GM19397 (cell line): ENCODE results near the gene WDR47.

Experiments used
- ATAC-seq: cut with Tn5 transposase; IDR thresholded peaks from one replicate; pipeline ENCODE4 v1.9.1; 2021; ENCODE audit warnings: mild to moderate bottlenecking, moderate library complexity; ENCODE audit not compliant: unreplicated experiment

The WDR47 gene

DNA sequence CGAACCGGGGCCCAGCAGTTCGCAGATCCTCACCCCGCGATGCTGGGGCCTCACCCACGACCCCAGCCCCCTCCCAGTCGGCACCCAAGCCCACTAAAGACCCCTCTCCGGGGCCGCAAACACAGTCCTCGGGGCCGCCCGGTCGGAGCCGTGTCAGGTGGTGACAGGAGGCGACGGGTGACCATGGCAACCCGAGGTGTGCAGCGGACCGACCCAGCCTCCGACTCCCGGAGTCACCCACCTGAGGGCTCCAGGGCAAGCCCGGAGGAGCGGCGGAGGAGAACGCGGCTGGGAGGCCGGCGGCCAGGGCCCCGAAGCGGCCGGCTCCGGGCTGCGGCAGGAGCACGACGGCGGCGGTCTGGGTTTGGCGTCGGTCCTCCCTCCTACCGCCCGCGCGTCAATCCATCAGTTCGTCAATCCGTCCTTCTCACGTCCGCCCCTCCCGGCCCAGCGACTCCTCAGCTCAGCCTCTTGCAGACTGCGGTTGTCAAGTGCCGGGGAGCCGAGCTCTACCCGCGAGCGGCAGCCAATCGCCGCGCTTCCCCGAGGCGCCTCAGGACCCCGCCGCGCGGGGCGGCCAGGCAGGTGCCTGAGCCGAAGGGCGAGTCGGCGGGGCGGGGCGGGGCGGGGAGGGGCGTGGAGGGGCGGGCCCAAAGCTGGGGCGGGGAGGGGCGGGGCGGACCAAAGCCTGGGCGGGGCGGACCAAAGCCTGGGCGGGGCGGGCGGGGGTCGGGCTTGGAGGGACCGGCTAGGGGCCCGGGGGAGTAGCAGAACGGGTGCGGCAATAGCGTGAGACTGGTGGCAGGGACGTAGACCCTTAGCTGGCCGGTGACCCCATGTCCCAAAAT lies at the start of gene WDR47:
Gene WDR47, minus strand, starts transcription at position 482 of the 848 bp plus-strand sequence. CDS start 18,590 bp downstream, outside the sequence.
- peak; percentile 95 for ATAC-seq

DNA sequence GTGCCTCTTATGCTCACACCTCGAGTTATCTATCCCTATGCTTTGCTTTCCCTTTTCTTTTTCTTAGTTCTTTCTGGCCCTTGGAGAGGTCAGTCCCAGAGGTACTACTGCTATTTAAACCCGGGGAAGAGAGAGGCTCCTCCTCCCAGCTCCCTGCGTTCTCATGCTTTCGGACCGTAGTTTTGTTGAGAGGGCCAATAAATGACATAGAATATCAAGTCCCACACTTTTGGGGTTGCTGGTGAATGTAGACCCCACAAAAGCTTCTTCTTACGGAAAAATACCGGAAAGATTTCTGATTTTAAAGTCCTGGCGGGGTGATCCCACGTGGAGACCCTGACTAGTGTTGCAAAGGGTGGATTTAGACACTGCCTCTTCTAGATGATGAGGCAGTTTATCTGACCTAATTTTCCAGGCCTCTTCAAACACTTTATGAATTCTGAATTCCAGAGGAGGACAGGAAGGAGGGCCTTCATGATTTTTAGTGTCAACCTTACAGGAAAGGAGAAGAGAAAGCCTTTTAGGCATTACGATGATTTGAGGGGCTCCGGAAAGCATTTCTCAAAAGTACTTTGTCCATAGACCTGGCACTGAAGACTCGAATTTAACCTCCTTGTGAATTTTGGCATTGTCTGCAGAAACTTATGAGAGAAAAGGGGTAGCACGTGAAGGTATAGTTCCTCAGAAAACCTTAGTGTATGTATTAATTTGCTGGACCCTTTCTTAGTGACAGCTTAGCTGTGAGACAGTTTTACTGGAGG lies 49.4 kb upstream of the WDR47 start:
- ATAC-seq, result peak; percentile 43

DNA sequence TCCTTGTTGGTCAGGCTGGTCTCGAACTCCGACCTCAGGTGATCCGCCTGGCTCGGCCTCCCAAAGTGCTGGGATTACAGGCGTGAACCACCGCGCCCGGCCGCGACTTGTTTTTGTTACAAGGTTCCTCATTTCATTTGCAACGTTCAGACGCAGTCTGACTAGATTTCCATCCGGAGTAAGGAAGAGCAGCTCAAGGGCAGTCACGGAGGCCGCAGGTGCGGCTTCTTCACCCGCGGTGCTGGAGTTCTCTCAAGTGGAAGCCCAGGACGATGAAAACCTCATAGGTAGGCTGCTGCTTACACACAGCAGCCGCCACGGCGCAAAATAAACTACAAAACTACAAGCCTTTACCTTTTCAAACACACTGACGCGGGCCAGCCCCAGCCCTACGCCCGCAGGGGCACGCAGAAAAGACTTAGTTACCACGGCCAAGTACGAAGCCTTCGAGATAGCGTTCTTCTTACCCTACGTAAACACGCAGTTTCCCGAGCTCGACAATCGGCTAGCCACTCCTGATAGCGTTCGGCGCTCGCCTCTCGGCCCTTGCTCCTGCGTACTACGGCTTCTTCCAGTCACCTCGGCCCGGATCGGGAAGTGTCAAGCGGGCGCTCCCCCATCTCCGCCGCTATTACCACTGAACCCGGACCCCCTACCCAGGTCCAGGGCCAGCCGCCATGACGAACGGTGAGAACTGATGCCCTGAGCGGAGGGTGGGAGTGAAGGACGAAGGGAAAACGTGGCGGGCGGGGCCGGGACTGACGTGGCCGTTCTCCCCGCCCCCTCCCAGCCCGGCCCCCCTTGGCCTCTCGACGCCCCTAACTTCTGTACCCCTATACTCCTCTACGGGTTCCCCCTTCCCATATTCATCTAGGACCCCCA lies 48.5 kb upstream of the WDR47 start, which contains the start of gene TMEM167B:
Gene TMEM167B, plus strand, starts transcription at position 569 of the 882 bp plus-strand sequence. Its CDS starts 109 bp downstream, at position 678.
- ATAC-seq, result peak; percentile 85

DNA sequence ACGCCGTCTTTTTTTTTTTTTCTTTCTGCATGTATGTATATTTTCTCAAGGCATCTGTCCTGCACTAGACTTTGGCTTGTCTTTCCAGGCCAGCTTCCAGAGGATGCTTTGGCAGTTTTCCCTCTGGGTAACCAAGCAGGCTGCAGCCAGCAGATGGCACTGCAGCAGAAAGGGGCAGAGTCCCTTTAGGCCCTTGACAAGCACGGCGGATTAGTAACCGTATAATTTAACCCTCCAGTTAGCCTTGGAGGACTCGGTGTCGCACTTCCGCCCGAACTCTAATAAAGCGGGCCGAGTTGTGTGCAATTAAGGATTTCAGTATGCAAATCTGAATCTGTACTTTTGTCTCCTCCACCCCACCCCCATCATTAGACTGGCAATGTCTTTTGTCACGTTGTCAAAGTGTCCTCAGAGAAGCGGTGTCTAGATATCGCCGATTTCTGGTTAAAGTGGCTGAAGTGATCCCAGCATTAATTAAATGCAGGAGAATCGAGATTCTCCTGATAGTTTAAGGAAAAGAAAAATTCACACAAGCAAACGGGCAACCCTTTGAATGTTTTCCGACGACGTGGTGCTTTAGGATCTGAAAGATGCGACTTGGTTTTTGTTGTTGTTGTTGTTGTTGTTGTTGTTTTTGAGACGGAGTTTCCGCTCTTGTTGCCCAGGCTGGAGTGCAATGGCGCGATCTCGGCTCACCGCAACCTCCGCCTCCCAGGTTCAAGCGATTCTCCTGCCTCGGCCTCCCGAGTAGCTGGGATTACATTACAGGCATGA lies 47.5 kb upstream of the WDR47 start:
- ATAC-seq, result no peak

DNA sequence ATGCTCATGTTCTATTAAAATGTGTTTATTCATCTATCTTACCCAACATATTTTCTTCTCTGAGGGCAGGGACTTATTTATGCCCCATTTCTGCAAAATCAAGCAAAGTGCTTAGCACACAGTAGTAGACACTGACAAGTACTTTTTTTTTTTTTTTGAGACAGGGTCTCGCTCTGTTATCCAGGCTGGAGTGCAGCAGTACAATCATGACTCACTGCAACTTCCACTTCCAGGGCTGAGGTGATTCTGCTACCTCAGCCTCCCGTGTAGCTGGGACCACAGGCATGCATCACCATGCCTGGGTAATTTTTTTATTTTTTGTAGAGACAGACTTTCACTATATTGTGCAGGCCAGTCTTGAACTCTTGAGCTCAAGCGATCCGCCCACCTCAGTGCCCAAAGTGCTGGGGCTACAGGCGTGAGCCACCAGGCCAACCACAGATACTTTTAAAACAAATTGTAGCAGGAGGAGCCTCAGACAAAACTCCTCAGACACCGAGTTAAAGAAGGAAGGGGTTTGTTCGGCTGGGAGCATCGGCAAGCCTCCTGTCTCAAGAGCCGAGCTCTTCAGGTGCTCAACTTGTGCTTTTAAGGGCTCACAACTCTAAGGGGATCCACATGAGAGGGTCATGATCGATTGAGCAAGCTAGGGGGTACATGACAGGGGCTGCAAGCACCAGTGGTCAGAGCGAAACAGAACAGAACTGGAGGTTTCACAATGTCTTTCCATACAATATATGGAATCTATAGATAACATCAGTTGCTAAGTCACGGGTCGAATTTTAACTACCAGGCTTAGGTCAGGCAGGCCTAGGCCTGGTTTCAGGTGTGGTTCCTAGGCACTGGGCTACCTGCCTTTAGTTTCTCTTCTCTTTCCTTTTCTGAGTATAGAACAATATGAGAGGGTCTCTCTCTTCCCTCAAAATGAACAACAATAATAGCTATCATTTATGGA lies 42.9 kb upstream of the WDR47 start:
- no peak for ATAC-seq

DNA sequence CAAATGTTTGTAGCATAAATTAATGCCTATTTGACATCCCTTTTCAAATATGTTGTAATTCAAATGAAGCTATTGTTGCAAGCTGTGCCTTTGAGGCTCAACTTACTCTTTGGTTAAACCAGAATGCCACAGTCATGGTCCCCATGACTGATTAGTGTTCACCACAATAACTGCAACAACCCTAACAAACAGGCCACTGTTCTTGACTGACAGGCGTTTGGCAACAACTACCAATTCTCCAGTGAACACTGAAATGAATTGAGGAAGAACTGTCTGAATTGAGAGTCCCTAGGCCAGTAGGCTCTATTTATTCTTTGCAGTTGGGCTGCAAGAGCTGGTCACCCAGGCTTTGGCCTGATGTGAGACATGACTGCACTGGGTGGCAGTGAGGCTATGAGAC lies 42.0 kb upstream of the WDR47 start:
- no peak for ATAC-seq

DNA sequence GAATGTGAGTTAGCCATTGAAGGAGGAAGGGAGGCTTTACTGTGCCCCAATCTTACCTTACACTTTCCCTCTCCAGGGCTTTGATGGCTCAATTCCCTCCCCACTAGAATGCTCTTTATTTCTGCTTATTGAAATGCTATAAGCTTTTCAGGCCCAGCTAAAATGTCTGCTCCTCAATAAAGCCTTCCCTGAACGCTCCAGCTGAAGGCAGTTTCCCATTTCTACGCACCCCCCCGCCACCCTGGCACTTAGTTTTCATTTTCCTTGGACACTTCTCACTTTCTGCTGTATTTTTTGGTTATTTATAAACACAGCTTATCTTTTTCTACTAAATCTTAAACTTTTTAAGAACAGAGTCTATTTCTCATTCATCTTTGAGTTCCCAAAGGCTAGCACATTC lies 41.6 kb upstream of the WDR47 start:
- ATAC-seq, result no peak

DNA sequence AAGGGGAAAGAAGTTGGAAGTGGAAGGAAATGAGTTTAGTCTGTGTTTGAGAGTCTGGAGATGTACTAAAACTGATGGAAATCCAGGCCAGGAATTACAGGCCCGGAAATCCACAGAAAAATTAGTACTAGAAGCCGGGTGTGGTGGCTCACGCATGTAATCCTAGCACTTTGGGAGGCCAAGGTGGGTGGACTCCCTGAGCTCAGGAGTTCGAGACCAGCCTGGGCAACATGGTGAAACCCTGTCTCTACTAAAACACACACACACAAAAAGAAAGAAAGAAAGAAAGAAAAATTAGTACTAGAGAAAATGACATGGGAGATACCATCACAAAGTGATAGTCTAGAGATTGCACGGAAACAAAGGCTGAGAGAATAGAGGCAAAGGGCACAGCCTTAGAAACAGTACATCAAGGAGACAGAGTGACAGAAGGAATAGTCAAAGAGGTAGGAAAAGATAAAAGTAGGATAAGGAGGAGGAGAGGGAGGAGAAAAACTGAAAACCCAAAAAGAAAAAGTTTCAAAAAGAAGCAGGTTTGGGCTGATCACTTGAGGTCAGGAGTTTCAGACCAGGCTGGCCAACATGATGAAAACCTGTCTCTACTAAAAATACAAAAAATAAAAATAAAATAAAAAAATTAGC lies 38.7 kb upstream of the WDR47 start:
- no peak for ATAC-seq

DNA sequence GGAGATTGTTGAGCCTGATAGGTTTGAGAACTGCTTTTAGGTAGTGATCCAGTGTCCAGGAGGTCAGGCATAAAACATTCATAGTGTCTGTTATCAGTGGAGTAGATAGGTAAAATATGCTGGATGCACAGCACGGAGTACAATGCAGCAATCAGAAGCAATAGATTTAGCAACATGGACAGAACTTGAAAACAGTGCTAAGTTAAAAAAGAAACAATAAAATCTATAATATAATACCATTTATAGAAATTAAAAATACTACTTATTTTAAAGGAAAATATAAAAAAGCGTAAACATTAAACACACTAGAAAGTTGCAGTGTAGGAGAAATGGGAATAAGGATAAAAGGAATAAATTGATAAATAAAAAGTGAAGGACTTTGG lies 37.3 kb upstream of the WDR47 start:
- no peak for ATAC-seq

DNA sequence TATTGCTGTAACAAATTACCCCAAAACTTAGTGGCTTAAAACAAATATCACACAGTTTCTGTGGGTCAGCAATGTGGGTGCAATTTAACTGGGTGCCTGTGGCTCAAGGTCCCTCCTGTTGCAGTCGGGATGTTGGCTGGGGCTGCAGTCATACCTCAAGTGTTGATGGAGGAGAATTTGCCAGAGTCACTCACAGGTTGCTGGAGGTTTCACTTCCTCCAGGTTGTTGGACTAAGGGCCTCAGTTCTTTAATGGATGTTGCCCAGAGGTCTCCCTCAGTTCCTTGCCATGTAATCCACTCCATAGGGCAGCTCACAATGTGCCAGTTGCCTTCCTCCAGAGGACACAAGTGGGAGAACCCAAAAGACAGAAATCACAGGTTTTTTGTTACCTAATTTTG lies 36.4 kb upstream of the WDR47 start:
- no peak for ATAC-seq

DNA sequence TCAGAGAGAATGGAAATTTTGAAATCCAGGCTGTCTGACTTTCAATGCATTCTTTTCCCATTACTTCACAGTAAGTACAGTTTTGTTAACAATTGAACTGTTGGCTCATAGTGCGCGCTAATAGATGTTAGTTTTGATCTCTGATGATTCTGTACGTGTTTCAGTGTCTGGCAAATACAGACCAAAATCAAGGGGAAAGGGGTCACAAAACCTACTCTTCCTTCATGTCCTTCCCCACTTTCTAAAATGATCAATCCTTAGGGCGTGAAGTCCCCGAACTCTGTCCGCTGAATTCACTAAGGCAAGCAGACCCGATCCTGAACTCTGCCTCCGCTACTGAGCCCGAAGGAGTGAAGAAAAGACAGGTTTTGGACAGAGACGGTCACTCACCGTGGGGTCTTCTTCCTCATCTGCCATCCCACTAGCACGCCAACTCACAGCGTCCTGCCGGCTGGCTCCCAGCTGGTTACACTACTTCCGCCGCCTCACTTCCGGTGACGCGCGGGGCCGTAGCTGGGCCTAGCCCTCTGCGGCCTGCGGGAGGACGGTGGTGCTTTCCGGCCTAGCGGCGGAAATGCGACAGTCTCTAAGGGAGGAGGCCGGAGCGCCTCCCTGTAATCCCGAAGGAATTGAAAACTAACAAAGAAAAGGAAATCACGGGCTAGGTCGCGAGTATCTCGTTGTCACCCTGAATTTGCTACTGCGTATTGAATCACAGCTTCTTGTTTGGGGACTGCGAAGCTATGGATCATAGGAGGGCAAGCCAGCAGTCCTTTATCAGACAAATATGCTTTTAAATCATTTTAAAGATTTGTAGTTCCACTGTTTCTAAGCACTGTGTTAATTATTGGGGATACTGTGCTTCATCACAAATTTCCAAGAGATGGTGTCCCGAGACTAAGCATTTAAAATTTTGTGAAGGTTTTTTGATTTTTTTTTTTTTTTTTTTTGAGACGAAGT lies 33.9 kb upstream of the WDR47 start, which contains the start of gene TAF13:
Gene TAF13, minus strand, starts transcription at position 473 of the 960 bp plus-strand sequence. Its CDS starts 56 bp downstream, at position 417.
- ATAC-seq, result peak; percentile 100

DNA sequence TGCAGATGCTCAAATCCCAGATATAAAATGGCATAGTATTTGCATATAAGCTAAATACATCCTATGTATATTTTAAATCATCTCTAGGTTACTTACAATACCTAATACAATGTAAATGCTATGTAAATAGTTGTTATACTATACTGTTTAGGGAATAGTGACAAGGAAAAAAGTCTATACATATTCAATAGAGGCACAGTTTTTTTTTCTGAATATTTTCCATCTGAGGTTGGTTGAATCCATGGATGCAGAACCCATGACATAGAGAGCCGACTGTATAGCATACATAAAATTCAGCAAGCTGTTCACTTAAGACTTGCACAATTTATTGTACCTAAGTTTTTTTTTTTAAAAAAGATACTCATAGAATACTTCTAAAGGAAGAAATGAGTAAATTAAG lies 27.4 kb upstream of the WDR47 start:
- no peak for ATAC-seq

DNA sequence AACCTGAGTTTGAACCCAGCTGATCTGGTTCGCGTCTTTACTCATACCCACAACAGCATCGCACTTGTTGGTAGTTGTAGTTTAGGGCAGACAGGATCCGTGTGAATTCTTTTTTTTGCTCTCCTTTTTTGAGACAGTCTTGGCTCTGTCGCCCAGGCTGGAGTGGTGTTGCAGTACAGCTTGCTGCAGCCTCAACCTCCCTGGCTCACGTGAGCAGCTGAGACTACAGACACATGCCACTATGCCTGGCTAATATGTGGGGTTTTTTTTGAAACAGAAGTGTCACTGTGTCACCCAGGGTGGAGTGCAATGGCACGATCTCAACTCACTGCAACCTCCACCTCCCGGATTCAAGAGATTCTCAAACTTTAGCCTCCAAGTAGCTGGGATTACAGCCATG lies 26.0 kb upstream of the WDR47 start:
- ATAC-seq, result no peak

DNA sequence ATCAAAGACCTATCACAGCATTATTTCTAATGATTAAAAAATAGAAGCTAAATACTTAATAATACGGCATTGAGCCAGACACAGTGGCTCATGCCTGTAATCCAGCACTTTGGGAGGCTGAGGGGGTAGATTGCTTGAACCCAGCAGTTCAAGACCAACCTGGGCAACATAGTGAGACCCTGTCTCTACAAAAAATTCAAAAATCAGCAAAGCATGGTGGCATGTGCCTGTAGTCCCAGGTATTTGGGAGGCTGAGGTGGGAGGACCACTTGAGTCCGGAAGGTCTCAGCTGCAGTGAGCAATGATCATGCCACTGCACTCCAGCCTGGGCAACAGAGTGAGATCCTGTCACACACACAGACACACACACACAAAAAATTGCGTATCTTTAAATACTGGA lies 23.2 kb upstream of the WDR47 start:
- no peak for ATAC-seq

DNA sequence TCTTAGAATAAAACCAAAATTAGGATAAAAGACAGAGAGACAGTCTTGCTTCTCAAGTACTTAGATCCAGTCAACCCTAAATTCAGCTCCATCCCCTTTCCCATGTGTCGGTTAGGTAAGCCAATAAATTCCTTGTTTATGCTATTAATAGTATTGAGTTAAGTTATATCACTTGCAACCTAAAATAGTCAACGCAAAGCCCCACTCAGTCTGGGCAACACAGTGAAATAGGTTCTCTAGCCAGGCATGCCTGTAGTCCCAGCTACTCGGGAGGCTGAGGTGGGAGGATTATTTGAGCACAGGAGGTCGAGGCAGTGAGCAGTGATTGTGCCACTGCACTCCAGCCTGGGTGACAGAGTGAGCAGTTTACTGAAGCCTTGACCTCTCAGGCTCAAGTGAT lies 19.3 kb upstream of the WDR47 start:
- ATAC-seq, result no peak

DNA sequence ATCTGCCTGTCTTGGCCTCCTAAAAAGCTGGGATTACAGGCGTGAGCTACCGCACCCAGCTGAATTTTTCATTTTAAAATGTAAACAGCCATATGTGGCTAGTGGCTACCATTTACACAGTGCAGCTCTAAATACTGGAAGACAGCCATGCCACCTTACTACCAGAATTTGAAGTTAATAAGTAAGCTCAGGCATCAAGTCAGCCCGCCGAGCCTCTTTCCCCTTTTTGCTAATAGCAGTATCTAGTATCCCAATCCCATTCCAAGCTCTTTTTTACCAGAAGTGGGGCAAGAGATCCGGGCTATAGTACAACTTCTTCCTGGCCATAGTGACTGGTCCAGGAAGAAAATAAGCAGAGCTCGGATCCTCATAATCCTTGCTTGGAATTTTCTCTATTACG lies 18.8 kb upstream of the WDR47 start:
- ATAC-seq, result no peak

DNA sequence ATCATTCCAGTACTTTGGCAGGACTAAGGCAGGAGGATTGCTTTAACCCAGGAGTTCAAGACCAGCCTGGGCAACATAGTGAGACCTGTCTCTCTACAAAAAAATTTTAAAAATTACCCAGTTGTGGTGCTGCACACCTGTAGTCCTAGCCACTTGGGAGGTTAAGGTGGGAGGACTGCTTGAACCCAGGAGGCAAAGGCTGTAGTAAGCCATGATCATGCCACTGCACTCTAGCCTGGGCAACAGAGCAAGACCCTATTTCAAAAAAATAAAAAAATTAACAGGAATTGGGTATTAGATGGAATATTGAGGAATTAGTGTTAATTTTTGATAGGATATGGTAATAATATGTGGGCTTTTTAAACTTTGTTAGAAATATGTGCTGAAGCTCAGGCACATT lies 17.1 kb upstream of the WDR47 start:
- ATAC-seq, result no peak
